Ecto neural progenitor cell (in vitro differentiated cells): ENCODE results near the gene ZBTB39.
A peak's percentile ranks its signal among the peaks of the same experiment; 100 is the strongest.
"Not testable (repeated sequence)": the region's sequence is repeated elsewhere in the genome, so short reads cannot be mapped to it uniquely, and the experiment has no call there.

Experiments
- DNase-seq: peaks from one replicate; pipeline ENCODE4 v3.0.0-alpha.2; 2018; ENCODE audit warnings: low spot score

The ZBTB39 gene

GRCh38 chr12:57031138-57031725, 24.9 kb upstream of the ZBTB39 start:
- no peak for DNase-seq

DNA sequence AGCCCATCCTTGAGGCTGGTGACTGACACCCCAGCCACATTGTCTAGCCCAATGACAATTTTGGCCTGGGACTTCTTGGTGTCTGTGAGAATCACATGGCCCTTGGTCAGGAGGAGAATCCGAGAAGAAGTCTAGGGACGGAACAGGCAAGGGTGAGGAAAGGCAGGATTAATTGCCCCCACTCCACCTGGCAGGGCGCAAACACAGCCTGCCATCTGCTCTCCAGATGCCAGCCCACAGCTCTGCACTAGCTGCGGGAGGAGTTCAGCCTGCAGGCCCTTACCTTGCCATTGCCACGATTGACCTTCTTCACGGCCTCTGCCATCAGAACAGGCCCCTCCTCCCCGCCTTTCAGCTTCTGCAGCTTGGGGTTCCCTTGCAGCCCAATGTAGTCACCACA, 23.1 kb upstream of the ZBTB39 start:
- DNase-seq = no peak

GRCh38 chr12:57027805-57028153, 21.4 kb upstream of the ZBTB39 start:
- DNase-seq = no peak

DNA sequence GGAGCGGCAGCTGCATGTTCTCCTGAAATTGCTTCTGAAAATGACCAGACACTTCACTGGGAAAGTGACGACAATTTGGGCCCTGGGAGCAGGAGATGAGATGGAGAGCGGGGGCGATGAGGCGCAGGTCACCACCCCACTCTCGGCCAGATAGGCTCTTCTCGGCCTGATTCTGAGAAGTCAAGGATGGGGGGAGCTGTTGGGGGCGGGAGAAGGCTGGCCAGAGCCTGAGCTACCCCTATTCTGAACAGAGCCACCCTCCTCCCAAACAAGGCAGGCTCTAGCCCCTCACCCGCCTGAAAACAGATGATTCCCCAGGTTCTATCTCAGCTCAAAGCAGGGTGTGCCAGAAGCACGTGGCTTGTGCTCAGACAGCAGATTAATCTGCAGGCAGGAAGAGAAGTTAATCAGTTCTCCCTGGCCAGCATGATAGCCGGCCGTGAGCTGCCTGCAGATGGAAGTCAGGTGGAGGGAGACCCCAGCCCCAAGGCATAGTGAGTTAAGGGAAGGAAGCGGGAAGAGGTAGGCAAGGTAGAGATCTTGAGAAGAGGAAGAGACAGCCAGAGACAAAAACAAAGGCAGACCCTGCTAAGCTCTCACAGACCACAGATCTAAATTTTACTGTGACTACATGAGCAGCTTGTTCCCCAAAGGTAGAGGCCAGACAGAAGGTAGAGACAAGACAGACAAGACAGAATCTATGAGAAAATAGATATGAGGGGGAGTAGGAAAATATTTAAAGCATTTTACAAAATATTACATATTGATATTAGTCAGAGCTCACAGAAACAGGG, 20.9 kb upstream of the ZBTB39 start:
- no peak for DNase-seq

- DNase-seq = no peak
Observed at GRCh38 chr12:57025196-57025595, 18.9 kb upstream of the ZBTB39 start.

GRCh38 chr12:57022324-57022723, 16.0 kb upstream of the ZBTB39 start:
- DNase-seq = not testable (repeated sequence)

GRCh38 chr12:57019983-57020719, 13.8 kb upstream of the ZBTB39 start:
- DNase-seq = no peak

DNA sequence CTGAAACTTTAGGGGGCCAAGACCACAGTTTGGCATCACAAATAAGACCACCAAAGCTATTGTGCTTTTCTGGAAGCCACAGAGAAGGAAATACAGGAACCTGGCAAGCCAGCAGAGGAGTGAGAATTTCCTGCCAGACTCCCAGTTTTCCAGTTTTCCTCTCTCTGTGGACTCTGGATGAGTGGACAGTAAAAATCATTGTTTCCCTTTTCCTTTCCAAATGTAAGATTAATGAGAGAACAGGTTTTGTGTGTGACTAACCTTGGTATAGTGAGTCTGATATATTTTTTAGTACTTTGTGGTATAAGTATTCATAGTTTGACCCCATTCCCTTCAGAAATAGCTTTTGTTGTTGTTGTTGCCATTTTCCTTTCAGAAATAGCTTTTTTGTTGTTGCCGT, 12.6 kb upstream of the ZBTB39 start:
- no peak for DNase-seq

DNA sequence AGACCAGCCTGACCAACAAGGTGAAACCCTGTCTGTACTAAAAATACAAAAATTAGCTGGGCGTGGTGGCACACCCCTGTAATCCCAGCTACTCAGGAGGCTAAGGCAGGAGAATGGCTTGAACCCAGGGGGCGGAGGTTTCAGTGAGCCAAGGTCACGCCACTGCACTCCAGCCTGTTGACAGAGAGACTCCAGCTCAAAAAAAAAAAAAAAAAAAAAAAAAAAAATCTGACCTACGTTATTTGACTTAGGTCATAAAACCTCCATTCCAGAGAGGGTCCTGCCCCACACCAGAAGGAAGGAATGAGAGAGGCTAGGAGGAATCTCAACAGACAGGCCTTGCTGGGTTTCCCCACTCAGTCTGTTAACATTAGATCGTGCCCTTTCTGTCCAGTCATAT, 12.0 kb upstream of the ZBTB39 start:
- DNase-seq = not testable (repeated sequence)

DNA sequence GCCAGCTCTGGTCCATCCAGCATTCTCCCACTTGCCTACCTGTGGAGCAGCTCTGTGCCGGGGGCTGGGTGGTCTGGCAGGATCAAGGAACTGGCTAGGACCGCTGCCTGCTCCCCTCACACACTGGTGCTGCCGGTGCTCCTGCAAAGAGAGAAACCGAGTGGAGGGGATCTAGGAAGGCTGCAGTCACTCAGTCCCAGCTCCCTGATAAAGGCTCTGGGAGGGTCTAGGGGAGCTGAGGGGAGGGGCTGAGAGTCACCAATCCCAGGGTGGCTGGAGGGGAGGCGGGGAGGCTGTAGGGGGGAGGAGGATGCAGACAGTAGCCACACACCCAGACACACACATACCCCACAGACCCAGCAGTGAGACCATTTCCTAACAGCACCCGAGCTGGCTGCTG, 10.0 kb upstream of the ZBTB39 start, which contains the start of gene TAC3:
TSS of gene TAC3 (minus strand) at position 182 of the 400 bp plus-strand sequence. CDS start 732 bp downstream, outside the sequence.
- DNase-seq = peak; percentile 78

DNA sequence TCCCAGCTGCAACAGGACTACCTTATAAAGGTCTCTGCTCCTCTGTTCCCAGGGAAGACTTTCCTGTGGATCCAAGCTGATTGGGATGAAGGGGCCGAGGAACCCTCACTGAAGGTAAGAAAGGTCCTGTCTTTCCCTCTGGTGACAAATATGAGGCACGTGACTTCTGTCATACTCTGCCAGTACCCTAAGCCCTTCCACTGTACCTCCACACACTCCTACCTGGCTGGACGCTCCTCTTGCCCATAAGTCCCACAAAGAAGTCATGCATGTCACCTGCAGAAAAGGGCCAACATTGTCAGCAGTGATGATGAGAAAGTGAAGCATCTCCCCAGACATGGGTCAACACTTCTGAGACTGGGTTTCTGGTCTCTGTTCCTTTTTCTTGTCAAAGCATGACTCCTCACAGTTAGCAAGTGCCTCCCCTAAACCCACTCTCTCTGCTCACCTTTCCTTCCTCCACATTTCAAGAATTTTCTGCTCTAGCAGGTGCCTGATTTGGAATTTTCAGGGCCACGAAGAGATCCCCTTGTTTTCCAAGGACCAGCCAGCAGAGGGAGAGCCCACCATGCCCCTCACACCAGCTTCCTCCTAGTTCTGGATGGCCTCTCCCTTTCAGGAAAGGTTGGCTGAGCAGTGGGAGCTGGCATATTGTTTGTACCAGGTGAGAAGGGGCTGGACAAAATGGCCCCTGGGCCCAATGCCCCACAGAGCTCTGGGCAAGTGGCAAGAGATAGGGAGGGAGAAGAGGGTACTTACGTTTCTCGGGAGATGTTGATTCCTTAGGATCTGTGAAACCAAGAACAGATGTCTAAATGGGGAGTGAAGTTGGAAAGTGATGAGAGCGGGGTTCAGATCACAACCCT, 6.5 kb upstream of the ZBTB39 start:
- no peak for DNase-seq

DNA sequence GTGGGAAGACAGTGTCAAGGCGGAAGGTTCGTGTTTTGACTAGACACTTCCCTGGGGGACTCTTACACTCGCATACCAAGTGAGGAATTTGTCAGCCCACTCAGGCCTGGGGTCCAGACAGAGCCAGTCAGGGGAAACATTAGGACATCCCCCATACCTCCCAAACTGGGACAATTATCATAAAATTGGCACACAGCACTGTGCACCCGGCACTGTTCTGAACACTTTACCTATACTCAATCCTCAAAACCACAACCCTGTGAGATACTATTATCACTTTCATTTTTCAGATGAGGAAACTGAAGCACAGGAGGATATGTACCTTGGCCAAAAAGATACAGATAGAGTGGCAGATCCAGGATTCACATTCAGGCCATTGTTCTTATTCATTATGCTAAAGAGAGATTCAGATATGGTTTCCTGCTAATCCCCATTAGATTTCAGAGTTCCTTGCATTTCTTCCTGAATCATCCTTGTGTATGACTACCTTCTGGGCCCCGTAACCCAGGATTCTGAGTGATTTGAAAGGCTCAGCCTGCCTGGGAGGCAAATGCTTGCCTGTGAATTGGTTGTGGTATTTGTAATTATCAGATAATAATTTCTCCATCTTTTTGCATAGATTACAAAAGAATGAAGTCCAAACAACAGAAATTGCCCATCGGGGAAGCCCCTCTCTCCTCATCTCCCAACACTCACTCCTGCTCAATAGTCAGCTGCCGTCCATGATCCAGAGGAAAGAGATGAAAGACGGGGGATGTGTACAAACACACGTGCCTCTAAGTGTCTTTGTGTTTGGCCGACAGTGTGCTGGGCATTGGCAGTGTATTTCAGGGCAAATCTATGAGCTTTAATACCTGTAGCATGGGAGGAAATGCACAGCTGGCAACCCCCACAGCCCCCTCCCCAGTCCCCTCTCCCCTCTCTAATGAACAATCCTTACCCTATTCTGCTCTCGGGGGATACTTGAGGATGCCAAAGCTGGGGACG, 5.4 kb upstream of the ZBTB39 start:
- no peak for DNase-seq

- DNase-seq = no peak
Observed at GRCh38 chr12:57010627-57011247, 4.4 kb upstream of the ZBTB39 start.

DNA sequence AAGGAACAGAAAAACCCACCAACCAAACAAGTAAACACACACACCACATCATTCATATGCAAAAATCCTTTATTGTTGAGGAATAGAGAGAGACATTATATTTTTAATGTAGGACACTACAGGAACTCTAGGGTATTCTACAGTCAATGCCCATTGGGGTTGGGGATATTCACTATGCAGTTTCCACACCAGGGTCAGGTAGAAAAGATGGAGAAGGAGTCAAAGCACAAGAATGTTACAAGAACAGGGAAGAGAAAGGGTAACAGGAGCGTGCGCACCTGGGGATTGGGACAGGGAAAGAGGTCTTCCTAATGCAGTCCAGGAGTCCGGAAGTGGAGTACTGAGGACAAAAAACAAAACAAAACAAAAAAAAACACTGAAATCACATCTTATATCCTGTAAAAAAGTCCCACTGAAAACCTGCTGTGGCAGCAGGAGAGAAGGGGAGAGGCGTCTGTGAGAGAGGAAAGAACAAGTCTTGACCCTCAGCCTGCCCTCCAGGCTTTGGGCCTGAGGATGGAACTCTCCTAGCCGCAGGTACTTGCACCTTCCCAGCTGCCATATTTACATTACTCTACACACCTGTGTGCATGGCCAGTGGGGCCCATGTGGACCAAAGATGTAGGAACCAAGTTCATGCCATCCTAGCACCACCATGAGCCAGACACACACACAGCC, 3.7 kb upstream of the ZBTB39 start:
- DNase-seq = no peak

DNA sequence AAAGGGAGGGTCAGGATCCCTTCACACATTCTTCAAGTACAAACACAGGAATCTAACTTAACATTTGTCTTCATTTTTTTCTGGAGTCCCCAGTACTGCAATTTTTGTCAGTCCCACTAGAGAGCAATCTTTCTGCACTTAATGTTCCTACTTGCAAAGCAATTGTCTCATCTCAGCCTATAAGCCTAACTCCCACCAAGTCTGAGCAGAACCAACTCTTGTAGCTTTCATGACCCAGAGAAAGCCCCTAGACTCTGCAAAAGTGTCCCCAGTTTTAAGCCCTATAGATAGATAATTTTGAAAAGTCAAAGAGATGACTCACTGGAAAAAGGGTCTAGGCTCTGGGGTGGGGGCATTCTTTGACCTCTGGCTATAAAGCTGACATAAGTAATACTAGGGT, 1.8 kb upstream of the ZBTB39 start:
- no peak for DNase-seq

DNA sequence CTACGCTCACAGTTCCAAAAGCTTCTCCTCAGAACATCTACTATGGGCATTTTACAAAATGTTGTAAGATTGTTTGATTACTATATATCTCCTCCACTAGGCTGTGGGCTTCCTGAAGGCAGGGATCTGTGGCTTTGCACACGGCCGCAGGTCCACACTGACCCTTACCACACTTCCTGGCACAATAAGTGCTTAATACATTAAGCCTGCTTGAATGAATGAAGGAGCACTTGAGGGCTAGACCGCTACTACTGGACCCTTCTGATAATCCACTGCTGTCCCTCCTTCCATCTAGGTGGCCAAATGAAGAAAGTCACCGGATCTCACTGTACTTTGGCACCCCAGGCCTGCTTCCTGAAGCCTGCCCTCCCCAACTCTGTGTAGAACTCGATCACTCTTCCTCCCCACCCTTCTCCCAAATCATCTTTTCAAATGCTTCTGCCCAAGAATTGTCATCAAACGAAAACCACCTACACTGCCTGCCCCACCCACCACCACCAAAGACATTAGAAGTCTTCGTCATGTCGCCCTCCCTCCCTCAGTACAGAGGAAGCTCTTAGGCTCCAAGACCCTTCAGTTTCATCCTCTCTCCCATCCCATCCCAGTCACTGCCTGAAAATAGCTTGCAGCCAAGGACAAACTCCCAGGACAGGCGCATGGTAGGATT, 596 bp upstream of the ZBTB39 start:
- DNase-seq = no peak

DNA sequence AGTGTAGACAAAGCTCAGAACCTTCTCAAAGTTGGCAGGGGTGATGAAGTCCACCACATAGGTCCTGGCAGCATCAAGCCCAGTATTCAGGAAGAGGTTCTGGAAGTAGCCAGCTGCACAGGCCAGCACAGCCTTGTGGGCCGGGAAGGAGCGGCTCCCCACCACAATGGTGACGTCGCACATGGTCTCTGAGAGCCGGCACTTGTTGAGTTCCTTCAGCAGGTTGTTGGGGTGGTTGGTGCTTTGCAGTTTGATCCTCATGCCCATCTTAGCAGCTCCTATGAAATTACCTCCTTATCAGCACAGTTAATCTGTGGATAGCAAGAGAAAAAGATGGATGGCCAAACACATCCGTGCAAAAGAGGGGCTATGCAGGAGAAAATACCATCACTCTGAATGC, 1.7 kb downstream of the ZBTB39 start:
- DNase-seq = no peak

DNA sequence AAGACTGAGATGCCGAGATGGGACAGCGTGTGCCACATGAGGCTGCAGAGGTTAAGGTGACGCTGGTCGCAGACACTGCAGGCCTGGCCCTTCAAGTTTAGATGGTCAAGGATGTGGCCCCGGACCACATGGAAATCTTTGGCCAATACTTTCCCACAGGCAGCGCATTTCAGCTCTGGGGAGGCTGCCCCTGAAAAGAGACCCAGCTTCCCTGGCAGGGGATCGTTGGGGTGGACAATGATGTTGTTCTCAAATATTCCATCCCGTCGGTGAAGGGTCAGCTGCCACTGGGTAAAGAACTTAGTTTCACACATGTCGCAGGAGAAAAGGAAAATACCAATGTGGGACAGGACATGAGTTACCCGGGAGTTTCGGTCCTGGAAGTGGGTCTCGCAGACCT, 3.0 kb downstream of the ZBTB39 start:
- DNase-seq = no peak

GRCh38 chr12:57001448-57001906, 4.9 kb downstream of the ZBTB39 start:
- peak; percentile 93 for DNase-seq
